Endothelial cell of umbilical vein (primary cell): ENCODE data around the gene TMOD4.

Experiments used
- EZH2 ChIP-seq: IDR thresholded peaks from 2 replicates; pipeline ENCODE4 v1.6.1; 2012; ENCODE audit warnings: borderline replicate concordance, low read depth, mild to moderate bottlenecking, moderate library complexity, low read length, inconsistent platforms; ENCODE audit not compliant: severe bottlenecking
- POLR2A ChIP-seq: IDR thresholded peaks from 2 replicates; pipeline ENCODE4 v1.6.1; 2012; ENCODE audit warnings: low read depth, mild to moderate bottlenecking, control low read depth, low read length
- POLR2AphosphoS5 ChIP-seq: IDR thresholded peaks from 2 replicates; pipeline ENCODE4 v1.6.1; 2012; ENCODE audit warnings: low read depth, mild to moderate bottlenecking, control low read depth, low read length, moderate library complexity; ENCODE audit not compliant: insufficient read depth
- TF ChIP-seq, protein P1 (sequence below), 2 donors: IDR thresholded peaks; 1 replicate in 1 of 2; 2 replicates in 1 of 2; pipeline ENCODE4 v1.5.1; 2011; ENCODE audit warnings: low read length in 2 of 2, mild to moderate bottlenecking in 2 of 2, moderate library complexity in 2 of 2, control low read depth in 1 of 2, inconsistent platforms in 1 of 2, low read depth in 1 of 2; ENCODE audit not compliant: insufficient read depth in 1 of 2; ENCODE audit errors: extremely low read depth in 1 of 2

DNA sequence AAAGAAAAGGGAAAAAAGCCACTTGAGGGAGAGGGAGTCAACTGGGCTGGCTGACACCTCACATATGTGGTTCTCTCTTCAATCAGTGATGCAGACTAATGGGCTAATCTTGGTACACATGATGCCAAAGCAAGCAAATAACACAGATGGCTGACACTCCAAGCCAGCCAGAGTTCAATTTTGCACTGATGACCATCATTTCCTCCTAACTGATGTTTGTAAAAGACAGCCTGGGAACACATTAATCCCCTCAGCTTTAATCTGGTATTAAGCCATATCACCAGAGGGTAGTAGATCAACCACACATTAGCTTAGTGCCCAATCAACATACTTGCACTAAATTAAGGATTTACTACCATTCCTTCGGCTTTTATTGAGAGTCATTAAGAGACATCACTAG, 11.4 kb upstream of the TMOD4 start:
- TF ChIP-seq, protein P1, sequence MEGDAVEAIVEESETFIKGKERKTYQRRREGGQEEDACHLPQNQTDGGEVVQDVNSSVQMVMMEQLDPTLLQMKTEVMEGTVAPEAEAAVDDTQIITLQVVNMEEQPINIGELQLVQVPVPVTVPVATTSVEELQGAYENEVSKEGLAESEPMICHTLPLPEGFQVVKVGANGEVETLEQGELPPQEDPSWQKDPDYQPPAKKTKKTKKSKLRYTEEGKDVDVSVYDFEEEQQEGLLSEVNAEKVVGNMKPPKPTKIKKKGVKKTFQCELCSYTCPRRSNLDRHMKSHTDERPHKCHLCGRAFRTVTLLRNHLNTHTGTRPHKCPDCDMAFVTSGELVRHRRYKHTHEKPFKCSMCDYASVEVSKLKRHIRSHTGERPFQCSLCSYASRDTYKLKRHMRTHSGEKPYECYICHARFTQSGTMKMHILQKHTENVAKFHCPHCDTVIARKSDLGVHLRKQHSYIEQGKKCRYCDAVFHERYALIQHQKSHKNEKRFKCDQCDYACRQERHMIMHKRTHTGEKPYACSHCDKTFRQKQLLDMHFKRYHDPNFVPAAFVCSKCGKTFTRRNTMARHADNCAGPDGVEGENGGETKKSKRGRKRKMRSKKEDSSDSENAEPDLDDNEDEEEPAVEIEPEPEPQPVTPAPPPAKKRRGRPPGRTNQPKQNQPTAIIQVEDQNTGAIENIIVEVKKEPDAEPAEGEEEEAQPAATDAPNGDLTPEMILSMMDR (IDR thresholded peaks at IDR 0.05; ENCODE audit: extremely low read depth in 1 of 2, insufficient read depth in 1 of 2, low read depth in 1 of 2, low read length in 2 of 2), result no peak
- TF ChIP-seq POLR2A (no peak), EZH2 (no peak), POLR2AphosphoS5 (no peak)
